IMR-90 (cell line): Measurements from ENCODE around the gene NEXMIF. TPM values are rescaled to one million over a fixed set of nuclear protein-coding genes. Genes with fewer than 3 reads are reported as not detected.

ENCODE experiments used
- ATAC-seq: fragments of 200-7000 bp; cut with Tn5 transposase; 2 replicates; pipeline ENCODE4 v1.9.1; 2020; ENCODE audit warnings: low read depth, mild to moderate bottlenecking, moderate library complexity
- BruUV-seq: library from RNA; stranded (reverse); fragments of 400-500 nt; replicated peaks from 2 replicates; lab custom pipeline; 2021; lab: Mats Ljungman, UMichigan
- CTCF ChIA-PET: fragments of 300-600 bp; formaldehyde crosslinking; extraction: SDS; loops from one replicate; lab custom pipeline; 2021; ENCODE audit warnings: antibody characterized with exemption; lab: Yijun Ruan, JAX
- POLR2A ChIA-PET: fragments of 300-600 bp; sonication (Branson Sonifier 250); formaldehyde crosslinking; loops from one replicate; lab custom pipeline; 2022; ENCODE audit warnings: antibody characterized with exemption; ENCODE audit not compliant: unreplicated experiment; lab: Charles Lee
- DNase-seq: peaks from one replicate; pipeline ENCODE4 v3.0.0; 2013
- H2AFZ ChIP-seq: replicated peaks from 2 replicates; pipeline ENCODE3; 2013; ENCODE audit warnings: low read length, mild to moderate bottlenecking; ENCODE audit not compliant: poor library complexity
- H2AK5ac ChIP-seq: 2 replicates; pipeline ENCODE4 v1.6.1; 2013; ENCODE audit warnings: low read depth, low read length, inconsistent platforms
- H2AK9ac ChIP-seq: replicated peaks from 2 replicates; pipeline ENCODE3; 2013; ENCODE audit warnings: mild to moderate bottlenecking, low read depth, low read length, moderate library complexity; ENCODE audit not compliant: poor library complexity
- H2BK120ac ChIP-seq: 2 replicates; pipeline ENCODE4 v1.6.1; 2013; ENCODE audit warnings: low read depth, low read length, inconsistent platforms
- H2BK15ac ChIP-seq: 3 replicates; pipeline ENCODE4 v1.6.1; 2013; ENCODE audit warnings: low read depth, low read length, inconsistent platforms
- H2BK20ac ChIP-seq: 2 replicates; pipeline ENCODE4 v1.6.1; 2013; ENCODE audit warnings: low read depth, mild to moderate bottlenecking, inconsistent platforms, low read length, moderate library complexity
- H2BK5ac ChIP-seq: 2 replicates; pipeline ENCODE4 v1.6.1; 2013; ENCODE audit warnings: mild to moderate bottlenecking, low read depth, low read length, inconsistent platforms; ENCODE audit not compliant: poor library complexity, severe bottlenecking
- H3K14ac ChIP-seq: replicated peaks from 2 replicates; pipeline ENCODE4 v1.6.1; 2013; ENCODE audit warnings: low read depth, low read length, inconsistent platforms
- H3K18ac ChIP-seq: 2 replicates; pipeline ENCODE4 v1.6.1; 2013; ENCODE audit warnings: low read depth, low read length, control low read depth
- H3K23ac ChIP-seq: 2 replicates; pipeline ENCODE4 v1.6.1; 2013; ENCODE audit warnings: low read depth, low read length, inconsistent platforms
- H3K27ac ChIP-seq: 2 replicates; pipeline ENCODE4 v1.5.1; 2013; ENCODE audit warnings: mild to moderate bottlenecking, control low read depth, low read length; ENCODE audit not compliant: insufficient read depth
- H3K27me3 ChIP-seq: 2 replicates; pipeline ENCODE4 v1.6.1; 2013; ENCODE audit warnings: low read length; ENCODE audit not compliant: control insufficient read depth, insufficient read depth
- H3K36me3 ChIP-seq: 2 replicates; pipeline ENCODE4 v1.6.1; 2013; ENCODE audit warnings: low read length, mixed read lengths; ENCODE audit not compliant: control insufficient read depth, insufficient read depth
- H3K4ac ChIP-seq: 2 replicates; pipeline ENCODE4 v1.6.1; 2013; ENCODE audit warnings: low read depth, low read length, inconsistent platforms
- H3K4me1 ChIP-seq: 2 replicates; pipeline ENCODE4 v1.6.1; 2013; ENCODE audit warnings: low read length, mixed read lengths; ENCODE audit not compliant: control insufficient read depth, insufficient read depth
- H3K4me2 ChIP-seq: 2 replicates; pipeline ENCODE4 v1.6.1; 2013; ENCODE audit warnings: low read depth, mild to moderate bottlenecking, control low read depth, low read length, moderate library complexity
- H3K4me3 ChIP-seq: 2 replicates; pipeline ENCODE4 v1.5.1; 2013; ENCODE audit warnings: low read depth, mild to moderate bottlenecking, control low read depth, low read length, moderate library complexity; ENCODE audit not compliant: insufficient read depth
- H3K56ac ChIP-seq: 2 replicates; pipeline ENCODE4 v1.6.1; 2013; ENCODE audit warnings: low read length, inconsistent platforms; ENCODE audit not compliant: insufficient read depth; ENCODE audit errors: extremely low read depth
- H3K79me1 ChIP-seq, 2 experiments: 2 replicates each; pipeline ENCODE4 v1.6.1; 2013; ENCODE audit warnings: low read length in 2 of 2, inconsistent platforms in 1 of 2, low read depth in 1 of 2
- H3K9ac ChIP-seq: 2 replicates; pipeline ENCODE4 v1.6.1; 2013; ENCODE audit warnings: low read depth, low read length, control low read depth
- H3K9me1 ChIP-seq: 2 replicates; pipeline ENCODE4 v1.6.1; 2013; ENCODE audit warnings: low read length, inconsistent platforms; ENCODE audit not compliant: insufficient read depth
- H3K9me3 ChIP-seq: 2 replicates; pipeline ENCODE4 v1.6.1; 2013; ENCODE audit warnings: low read length; ENCODE audit not compliant: control insufficient read depth, insufficient read depth
- H4K20me1 ChIP-seq: 2 replicates; pipeline ENCODE4 v1.6.1; 2013; ENCODE audit warnings: low read length, inconsistent platforms; ENCODE audit not compliant: insufficient read depth
- H4K5ac ChIP-seq: 2 replicates; pipeline ENCODE4 v1.6.1; 2013; ENCODE audit warnings: mild to moderate bottlenecking, low read depth, low read length, control low read depth
- H4K8ac ChIP-seq, 2 experiments: 2 replicates each; pipeline ENCODE4 v1.6.1; 2013; ENCODE audit warnings: low read depth in 2 of 2, low read length in 2 of 2, control low read depth in 1 of 2, inconsistent platforms in 1 of 2
- H4K91ac ChIP-seq: 2 replicates; pipeline ENCODE4 v1.6.1; 2013; ENCODE audit warnings: low read depth, low read length, inconsistent platforms; ENCODE audit not compliant: insufficient read depth
- BHLHE40 ChIP-seq: fragments of 150-350 bp; IDR thresholded peaks from 2 replicates; pipeline ENCODE4 v1.6.1; 2016; ENCODE audit warnings: mild to moderate bottlenecking, low read depth, low read length
- CEBPB ChIP-seq: IDR thresholded peaks from 2 replicates; pipeline ENCODE4 v1.6.1; 2012; ENCODE audit warnings: low read depth, low read length, improper control_type of control experiment
- CHD1 ChIP-seq: IDR thresholded peaks from 2 replicates; pipeline ENCODE4 v1.6.1; 2012; ENCODE audit warnings: low read depth, low read length, improper control_type of control experiment
- CTCF ChIP-seq: conservative IDR thresholded peaks from 2 replicates; pipeline ENCODE4 v1.5.1; 2012; ENCODE audit warnings: mild to moderate bottlenecking, low read depth, low read length, improper control_type of control experiment
- ELK1 ChIP-seq: fragments of 150-350 bp; IDR thresholded peaks from 2 replicates; pipeline ENCODE4 v1.6.1; 2016; ENCODE audit warnings: low read depth, mild to moderate bottlenecking, low read length, moderate library complexity, borderline replicate concordance
- FOS ChIP-seq: fragments of 150-350 bp; IDR thresholded peaks from 2 replicates; pipeline ENCODE4 v1.6.1; 2016; ENCODE audit warnings: low read depth, low read length
- MAFK ChIP-seq: IDR thresholded peaks from 2 replicates; pipeline ENCODE4 v1.6.1; 2012; ENCODE audit warnings: low read depth, low read length, improper control_type of control experiment
- MAZ ChIP-seq: IDR thresholded peaks from 2 replicates; pipeline ENCODE4 v1.6.1; 2012; ENCODE audit warnings: low read depth, mild to moderate bottlenecking, low read length, improper control_type of control experiment, moderate library complexity, borderline replicate concordance
- MXI1 ChIP-seq: IDR thresholded peaks from 2 replicates; pipeline ENCODE4 v1.6.1; 2012; ENCODE audit warnings: low read depth, mild to moderate bottlenecking, low read length, moderate library complexity, borderline replicate concordance
- NFE2L2 ChIP-seq: fragments of 150-350 bp; IDR thresholded peaks from 2 replicates; pipeline ENCODE4 v1.6.1; 2016; ENCODE audit warnings: low read depth, mild to moderate bottlenecking, low read length
- POLR2A ChIP-seq: IDR thresholded peaks from 2 replicates; pipeline ENCODE4 v1.6.1; 2012; ENCODE audit warnings: mild to moderate bottlenecking, low read depth, low read length
- RAD21 ChIP-seq: IDR thresholded peaks from 2 replicates; pipeline ENCODE4 v1.6.1; 2012; ENCODE audit warnings: low read length, improper control_type of control experiment
- RCOR1 ChIP-seq: IDR thresholded peaks from 2 replicates; pipeline ENCODE4 v1.6.1; 2012; ENCODE audit warnings: mild to moderate bottlenecking, low read length, improper control_type of control experiment; ENCODE audit not compliant: insufficient replicate concordance
- RFX5 ChIP-seq: IDR thresholded peaks from 2 replicates; pipeline ENCODE4 v1.8.0; 2012; ENCODE audit warnings: low read depth, mild to moderate bottlenecking, low read length, moderate library complexity
- SMC3 ChIP-seq: fragments of 150-350 bp; IDR thresholded peaks from 2 replicates; pipeline ENCODE4 v1.6.1; 2016; ENCODE audit warnings: low read depth, mild to moderate bottlenecking, antibody characterized with exemption, low read length, moderate library complexity
- USF2 ChIP-seq: fragments of 150-350 bp; IDR thresholded peaks from 2 replicates; pipeline ENCODE4 v1.6.1; 2017; ENCODE audit warnings: mild to moderate bottlenecking, antibody characterized with exemption, low read length, low read depth
- WGBS, 2 experiments: methylation state at CpG; one replicate each; pipeline versions ENCODE4 v1.1.5 to v1.1.7; 2013; ENCODE audit warnings: missing lambda C conversion rate in 2 of 2; ENCODE audit not compliant: insufficient read length in 1 of 2; ENCODE audit errors: extremely low coverage in 2 of 2; 5-methylcytosine and 5-hydroxymethylcytosine counted together
- dilution Hi-C: fragments of 300-500 bp; cut with HindIII; formaldehyde crosslinking; loops from one replicate; pipeline ENCODE4 v1.14.3; 2018; ENCODE audit warnings: low sequenced_read_pairs; ENCODE audit not compliant: unreplicated experiment
- in situ Hi-C: fragments of 300-500 bp; cut with MboI; formaldehyde crosslinking; loops from 3 replicates; pipeline ENCODE4 v1.14.3; 2019; ENCODE audit warnings: low sequenced_read_pairs, inconsistent platforms, mixed read lengths
- intact Hi-C: fragments of 100-400 bp; cut with micrococcal nuclease; formaldehyde crosslinking; loops from 2 replicates; pipeline ENCODE4 v1.10.0; 2022
- polyA plus RNA-seq, 3 experiments: library from polyadenylated mRNA; depleted of rRNA; stranded (reverse); fragments of >200 nt; gene quantifications; 2 replicates each; pipeline ENCODE4 v1.2.3, GENCODE V29; 2012; ENCODE audit warnings: low replicate concordance in 1 of 3
- total RNA-seq: library from RNA; depleted of rRNA; stranded (reverse); fragments of >200 nt; gene quantifications from 2 replicates; pipeline ENCODE4 v1.2.3, GENCODE V29; 2012

Gene NEXMIF
- total and polyA plus RNA-seq, 2 of the 4 experiments (the other 2 are of a cell fraction): not detected

GRCh38 chrX:74736450-74736849 is 188.8 kb downstream of the NEXMIF start:
- CTCF ChIA-PET: no interaction called here
- no CpG with 5 or more reads among the region's 3 CpGs for WGBS, 2 experiments
- no TSS peak for BruUV-seq

More at GRCh38 chrX:74736450-74736849, 188.8 kb downstream of the NEXMIF start:
- no peaks in the 10 kb centered on the region for H4K20me1 ChIP-seq
- no peak overlapping the region for H2AK9ac ChIP-seq
- no peak overlapping the region for H2AK5ac ChIP-seq
- H3K9ac ChIP-seq: no peak overlapping the region
- no peak overlapping the region for H2BK15ac ChIP-seq
- H4K91ac ChIP-seq: no peak overlapping the region
- H3K36me3 ChIP-seq: no peaks in the 10 kb centered on the region
- no peak overlapping the region for H3K4ac ChIP-seq
- intact Hi-C loops (no loop called here), dilution Hi-C loops (no loop called here), in situ Hi-C loops (no loop called here)
- no peak overlapping the region for H3K56ac ChIP-seq
- DNase-seq (no peak), ATAC-seq (no peak)
- no peak overlapping the region for H3K4me2 ChIP-seq
- no peak overlapping the region for H2BK120ac ChIP-seq
- no peak overlapping the region for H3K23ac ChIP-seq
- no peaks in the 10 kb centered on the region for H3K4me1 ChIP-seq
- POLR2A ChIA-PET: no interaction called here
- no peak overlapping the region for H4K5ac ChIP-seq
- no peak overlapping the region for H3K14ac ChIP-seq
- H2BK20ac ChIP-seq: no peak overlapping the region
- no peaks in the 10 kb centered on the region for H3K9me1 ChIP-seq
- H3K9me3 ChIP-seq: no peaks in the 10 kb centered on the region
- H3K18ac ChIP-seq: no peak overlapping the region
- TF ChIP-seq MAZ (no peak), POLR2A (no peak), MXI1 (no peak), FOS (no peak), CHD1 (no peak), SMC3 (no peak), ELK1 (no peak), RCOR1 (no peak), USF2 (no peak), MAFK (no peak), CEBPB (no peak), BHLHE40 (no peak), RFX5 (no peak), NFE2L2 (no peak), CTCF (no peak), RAD21 (no peak)
- H3K27ac ChIP-seq: no peak overlapping the region
- no peak overlapping the region for H4K8ac ChIP-seq
- H3K27me3 ChIP-seq: no peaks in the 10 kb centered on the region; the same call in none of the 2 replicates
- no peak overlapping the region for H2AFZ ChIP-seq
- H3K79me1 ChIP-seq: no peaks in the 10 kb centered on the region
- no peak overlapping the region for H2BK5ac ChIP-seq
- H3K4me3 ChIP-seq: no peak overlapping the region
